HCT116 (cell line): ENCODE results near the gene HLCS. TPM values are rescaled to one million over a fixed set of nuclear protein-coding genes. Genes with fewer than 3 reads are reported as not detected.

Source experiments
- ATAC-seq: fragments of 200-7000 bp; cut with Tn5 transposase; 2 replicates; pipeline ENCODE4 v1.9.1; 2020; ENCODE audit warnings: mild to moderate bottlenecking, moderate library complexity
- BruUV-seq: library from RNA; stranded (reverse); fragments of 400-500 nt; replicated peaks from 2 replicates; lab custom pipeline; 2021; lab: Mats Ljungman, UMichigan
- CTCF ChIA-PET: fragments of 300-600 bp; sonication (Branson Sonifier 250); formaldehyde crosslinking; loops from one replicate; lab custom pipeline; 2021; ENCODE audit warnings: antibody characterized with exemption; lab: Charles Lee
- POLR2A ChIA-PET: fragments of 300-600, 350-600 bp; sonication (Branson Sonifier 250); formaldehyde crosslinking; loops from one replicate; lab custom pipeline; 2021; ENCODE audit warnings: antibody characterized with exemption; lab: Charles Lee
- RAD21 ChIA-PET, 2 experiments: fragments of 300-600 bp; sonication (Branson Sonifier 250); formaldehyde crosslinking; loops; one replicate each; lab custom pipeline; 2023; ENCODE audit warnings: low total read pairs in 2 of 2; ENCODE audit not compliant: uncharacterized antibody in 2 of 2, unreplicated experiment in 2 of 2, low non-redundant PET in 1 of 2; lab: Charles Lee
- DNase-seq: peaks from one replicate; pipeline ENCODE4 v3.0.0-alpha.2; 2010; ENCODE audit warnings: low read depth, low spot score
- H2AFZ ChIP-seq: fragments of 200-600 bp; shearing (Covaris generic), sonication (generic); 2 replicates; pipeline ENCODE4 v1.6.1; 2017; ENCODE audit warnings: low read depth, mixed run types, mixed read lengths, antibody characterized with exemption, low read length; ENCODE audit not compliant: poor library complexity, severe bottlenecking
- H3K27ac ChIP-seq: 2 replicates; pipeline ENCODE4 v1.5.1; 2012; ENCODE audit warnings: low read depth, low read length
- H3K27me3 ChIP-seq: fragments of 200-600 bp; sonication (generic); 2 replicates; pipeline ENCODE4 v1.6.1; 2016; ENCODE audit warnings: mixed run types, low read length, mixed read lengths; ENCODE audit not compliant: insufficient read depth
- H3K36me3 ChIP-seq, 2 experiments: fragments of 200-500 bp in 1 of 2; fragments of 200-600 bp in 1 of 2; sonication (Bioruptor generic) in 1 of 2; sonication (generic) in 1 of 2; 2 replicates each; pipeline versions ENCODE4 v1.5.1 to v1.6.1; 2014 to 2016; ENCODE audit warnings: low read length in 2 of 2, inconsistent platforms in 1 of 2, mixed read lengths in 1 of 2, mixed run types in 1 of 2; ENCODE audit not compliant: insufficient read depth in 2 of 2, control insufficient read depth in 1 of 2
- H3K4me1 ChIP-seq, 2 experiments: fragments of 200-600 bp in 1 of 2; sonication (generic) in 1 of 2; 2 replicates each; pipeline versions ENCODE4 v1.5.1 to v1.6.1; 2012 to 2017; ENCODE audit warnings: low read length in 2 of 2, inconsistent platforms in 1 of 2, mild to moderate bottlenecking in 1 of 2, mixed read lengths in 1 of 2, mixed run types in 1 of 2, moderate library complexity in 1 of 2; ENCODE audit not compliant: insufficient read depth in 2 of 2, control insufficient read depth in 1 of 2
- H3K4me2 ChIP-seq: fragments of 200-600 bp; sonication (generic); 2 replicates; pipeline ENCODE4 v1.6.1; 2017; ENCODE audit warnings: mixed run types, low read length, mixed read lengths
- H3K4me3 ChIP-seq, 2 experiments: fragments of 200-600 bp in 1 of 2; sonication (generic) in 1 of 2; replicated peaks in 1 of 2; 2 replicates each; pipeline ENCODE4 v1.5.1; 2011 to 2016; ENCODE audit warnings: low read length in 2 of 2, control low read depth in 1 of 2, low read depth in 1 of 2, mild to moderate bottlenecking in 1 of 2, mixed read lengths in 1 of 2, mixed run types in 1 of 2
- H3K79me2 ChIP-seq: fragments of 200-600 bp; sonication (generic); 2 replicates; pipeline ENCODE4 v1.6.1; 2017; ENCODE audit warnings: mild to moderate bottlenecking, mixed run types, low read length, moderate library complexity, mixed read lengths; ENCODE audit not compliant: insufficient read depth
- H3K9ac ChIP-seq: fragments of 200-600 bp; sonication (generic); 2 replicates; pipeline ENCODE4 v1.6.1; 2016; ENCODE audit warnings: low read length, mixed read lengths
- H3K9me2 ChIP-seq: fragments of 200-600 bp; sonication (generic), shearing (Covaris generic); 2 replicates; pipeline ENCODE4 v1.6.1; 2017; ENCODE audit warnings: mixed run types, mild to moderate bottlenecking, moderate library complexity; ENCODE audit not compliant: insufficient read depth
- H3K9me3 ChIP-seq, 2 experiments: fragments of 200-500 bp in 1 of 2; fragments of 200-600 bp in 1 of 2; sonication (Bioruptor generic) in 1 of 2; sonication (generic) in 1 of 2; 2 replicates each; pipeline ENCODE4 v1.6.1; 2014 to 2017; ENCODE audit warnings: low read length in 2 of 2, mixed read lengths in 2 of 2, inconsistent platforms in 1 of 2, low read depth in 1 of 2, mild to moderate bottlenecking in 1 of 2, mixed run types in 1 of 2, moderate library complexity in 1 of 2; ENCODE audit not compliant: control insufficient read depth in 1 of 2, insufficient read depth in 1 of 2
- H4K20me1 ChIP-seq: fragments of 200-600 bp; sonication (generic), shearing (Covaris generic); 2 replicates; pipeline ENCODE4 v1.6.1; 2017; ENCODE audit warnings: mixed run types, mild to moderate bottlenecking, moderate library complexity; ENCODE audit not compliant: insufficient read depth
- CBX3 ChIP-seq: IDR thresholded peaks from 2 replicates; pipeline ENCODE4 v1.6.1; 2012; ENCODE audit warnings: low read depth
- CEBPB ChIP-seq: IDR thresholded peaks from 2 replicates; pipeline ENCODE4 v1.6.1; 2012; ENCODE audit warnings: low read depth
- CTCF ChIP-seq, 3 experiments: fragments of 200-600 bp in 1 of 3; sonication (generic) in 1 of 3; IDR thresholded peaks in 2 of 3; conservative IDR thresholded peaks in 1 of 3; 2 replicates each; pipeline ENCODE4 v1.5.1; 2012 to 2017; ENCODE audit warnings: low read depth in 2 of 3, low read length in 2 of 3, antibody characterized with exemption in 1 of 3, borderline replicate concordance in 1 of 3, control low read depth in 1 of 3, mild to moderate bottlenecking in 1 of 3, mixed read lengths in 1 of 3, mixed run types in 1 of 3, moderate library complexity in 1 of 3; ENCODE audit not compliant: insufficient read depth in 1 of 3
- ELF1 ChIP-seq: IDR thresholded peaks from 2 replicates; pipeline ENCODE4 v1.6.1; 2012; ENCODE audit warnings: low read depth, borderline replicate concordance
- EZH2 ChIP-seq: fragments of 200-600 bp; sonication (generic); IDR thresholded peaks from 2 replicates; pipeline ENCODE4 v1.6.1; 2017; ENCODE audit warnings: antibody characterized with exemption, mixed run types
- EZH2phosphoT487 ChIP-seq: fragments of 200-600 bp; IDR thresholded peaks from 2 replicates; pipeline ENCODE4 v1.6.1; 2018; ENCODE audit warnings: antibody characterized with exemption, borderline replicate concordance
- JUND ChIP-seq: IDR thresholded peaks from 2 replicates; pipeline ENCODE4 v1.6.1; 2012
- MAX ChIP-seq: IDR thresholded peaks from 2 replicates; pipeline ENCODE4 v1.6.1; 2012
- POLR2A ChIP-seq: IDR thresholded peaks from 2 replicates; pipeline ENCODE4 v1.7.0; 2011; ENCODE audit warnings: borderline replicate concordance; ENCODE audit not compliant: insufficient read depth, insufficient read length; ENCODE audit errors: extremely low read depth
- RAD21 ChIP-seq: IDR thresholded peaks from 2 replicates; pipeline ENCODE4 v1.6.1; 2012; ENCODE audit warnings: low read depth, mild to moderate bottlenecking
- SIN3A ChIP-seq: IDR thresholded peaks from 2 replicates; pipeline ENCODE4 v1.6.1; 2012; ENCODE audit warnings: low read depth
- SP1 ChIP-seq: IDR thresholded peaks from 2 replicates; pipeline ENCODE4 v1.6.1; 2012; ENCODE audit warnings: low read depth
- SRF ChIP-seq: IDR thresholded peaks from 2 replicates; pipeline ENCODE4 v1.6.1; 2012; ENCODE audit warnings: low read depth
- YY1 ChIP-seq: IDR thresholded peaks from 2 replicates; pipeline ENCODE4 v1.6.1; 2011; ENCODE audit warnings: low read length, low read depth, moderate library complexity, mild to moderate bottlenecking; ENCODE audit not compliant: insufficient replicate concordance; ENCODE audit errors: extremely low read depth
- ZBTB33 ChIP-seq: IDR thresholded peaks from 2 replicates; pipeline ENCODE4 v1.6.1; 2011; ENCODE audit warnings: mild to moderate bottlenecking, low read length, moderate library complexity; ENCODE audit not compliant: insufficient replicate concordance; ENCODE audit errors: extremely low read depth
- ZFX ChIP-seq: fragments of 450-650 bp; IDR thresholded peaks from 2 replicates; pipeline ENCODE4 v1.6.1; 2017
- intact Hi-C: fragments of 100-400 bp; cut with micrococcal nuclease; formaldehyde crosslinking; loops from 2 replicates; pipeline ENCODE4 v1.10.0; 2022
- total RNA-seq: library from RNA; stranded (reverse); gene quantifications from one replicate; pipeline ENCODE4 v1.2.1, GENCODE V29; 2021; ENCODE audit not compliant: unreplicated experiment
- TF ChIP-seq, protein P1 (sequence below): IDR thresholded peaks from 2 replicates; pipeline ENCODE4 v1.6.1; 2012
- TF ChIP-seq, protein P2 (sequence below): IDR thresholded peaks from 2 replicates; pipeline ENCODE4 v1.6.1; 2012; ENCODE audit warnings: low read depth

Gene HLCS
- total RNA-seq, 1 experiment from 2014 or later = 18.5 TPM

DNA sequence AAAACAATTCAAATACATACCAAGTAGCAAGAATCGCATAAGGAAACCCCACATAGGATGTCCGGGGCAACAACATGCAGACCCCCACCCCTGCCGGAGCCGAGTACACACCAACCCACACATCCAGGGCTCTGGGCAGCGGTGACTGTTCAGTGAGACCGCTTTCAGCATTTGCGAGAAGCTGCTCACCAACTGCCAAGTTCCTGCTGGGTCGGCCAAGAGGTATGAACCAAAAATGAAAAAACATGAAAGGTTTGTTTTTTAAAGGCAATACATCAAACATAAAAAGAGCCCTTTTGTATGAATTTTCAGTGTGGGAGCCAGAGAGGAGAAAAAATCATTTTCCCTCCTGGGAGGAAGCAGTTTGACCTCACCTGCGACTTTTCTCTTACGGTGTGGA, 175.3 kb downstream of the HLCS start:
- BruUV-seq = no TSS peak
- Histone ChIP-seq H4K20me1 (no peaks in the 10 kb centered on the region), H3K36me3 (no peaks in the 10 kb centered on the region), H3K4me3 (no peak overlapping the region), H3K9ac (no peak overlapping the region), H3K9me3 (no peaks in the 10 kb centered on the region), H3K27me3 (no peaks in the 10 kb centered on the region), H3K4me1 (peaks cover 12 to 35% of the 10 kb centered on the region in 2 experiments), H2AFZ (no peak overlapping the region), H3K27ac (no peak overlapping the region), H3K4me2 (no peak overlapping the region), H3K79me2 (no peaks in the 10 kb centered on the region), H3K9me2 (no peaks in the 10 kb centered on the region)
- ChIA-PET RAD21 (no interaction called here), CTCF (no interaction called here), POLR2A (no interaction called here)
- ATAC-seq (no peak), DNase-seq (no peak)
- TF ChIP-seq, protein P1, sequence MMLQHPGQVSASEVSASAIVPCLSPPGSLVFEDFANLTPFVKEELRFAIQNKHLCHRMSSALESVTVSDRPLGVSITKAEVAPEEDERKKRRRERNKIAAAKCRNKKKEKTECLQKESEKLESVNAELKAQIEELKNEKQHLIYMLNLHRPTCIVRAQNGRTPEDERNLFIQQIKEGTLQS = no peak
- TF ChIP-seq MAX = no peak
- no peak for TF ChIP-seq ZFX
- TF ChIP-seq ZBTB33 = no peak
- TF ChIP-seq ELF1 = no peak
- TF ChIP-seq POLR2A = no peak
- no peak for TF ChIP-seq EZH2phosphoT487
- no peak for TF ChIP-seq YY1
- no peak for TF ChIP-seq CBX3
- no peak for TF ChIP-seq SRF
- no peak for TF ChIP-seq CEBPB
- TF ChIP-seq SIN3A = no peak
- TF ChIP-seq, protein P2, sequence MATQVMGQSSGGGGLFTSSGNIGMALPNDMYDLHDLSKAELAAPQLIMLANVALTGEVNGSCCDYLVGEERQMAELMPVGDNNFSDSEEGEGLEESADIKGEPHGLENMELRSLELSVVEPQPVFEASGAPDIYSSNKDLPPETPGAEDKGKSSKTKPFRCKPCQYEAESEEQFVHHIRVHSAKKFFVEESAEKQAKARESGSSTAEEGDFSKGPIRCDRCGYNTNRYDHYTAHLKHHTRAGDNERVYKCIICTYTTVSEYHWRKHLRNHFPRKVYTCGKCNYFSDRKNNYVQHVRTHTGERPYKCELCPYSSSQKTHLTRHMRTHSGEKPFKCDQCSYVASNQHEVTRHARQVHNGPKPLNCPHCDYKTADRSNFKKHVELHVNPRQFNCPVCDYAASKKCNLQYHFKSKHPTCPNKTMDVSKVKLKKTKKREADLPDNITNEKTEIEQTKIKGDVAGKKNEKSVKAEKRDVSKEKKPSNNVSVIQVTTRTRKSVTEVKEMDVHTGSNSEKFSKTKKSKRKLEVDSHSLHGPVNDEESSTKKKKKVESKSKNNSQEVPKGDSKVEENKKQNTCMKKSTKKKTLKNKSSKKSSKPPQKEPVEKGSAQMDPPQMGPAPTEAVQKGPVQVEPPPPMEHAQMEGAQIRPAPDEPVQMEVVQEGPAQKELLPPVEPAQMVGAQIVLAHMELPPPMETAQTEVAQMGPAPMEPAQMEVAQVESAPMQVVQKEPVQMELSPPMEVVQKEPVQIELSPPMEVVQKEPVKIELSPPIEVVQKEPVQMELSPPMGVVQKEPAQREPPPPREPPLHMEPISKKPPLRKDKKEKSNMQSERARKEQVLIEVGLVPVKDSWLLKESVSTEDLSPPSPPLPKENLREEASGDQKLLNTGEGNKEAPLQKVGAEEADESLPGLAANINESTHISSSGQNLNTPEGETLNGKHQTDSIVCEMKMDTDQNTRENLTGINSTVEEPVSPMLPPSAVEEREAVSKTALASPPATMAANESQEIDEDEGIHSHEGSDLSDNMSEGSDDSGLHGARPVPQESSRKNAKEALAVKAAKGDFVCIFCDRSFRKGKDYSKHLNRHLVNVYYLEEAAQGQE = no peak
- TF ChIP-seq EZH2 = no peak
- TF ChIP-seq RAD21 = no peak
- no peak for TF ChIP-seq CTCF (IDR thresholded peaks at IDR 0.05 in 2 of 3, conservative IDR thresholded peaks at IDR 0.05 in 1 of 3; ENCODE audit: borderline replicate concordance in 1 of 3, insufficient read depth in 1 of 3, low read depth in 2 of 3, low read length in 2 of 3)
- TF ChIP-seq JUND = no peak
- no peak for TF ChIP-seq SP1
- intact Hi-C loops = no loop called here
